IPS DF 4.7 (cell line): ENCODE results near the gene UCHL3.

Experiments
- DNase-seq: peaks from one replicate; pipeline ENCODE4 v3.0.0-alpha.2; 2013; ENCODE audit warnings: low spot score; ENCODE audit errors: extremely low read depth

UCHL3 gene

GRCh38 chr13:75621147-75621546 is 71.6 kb downstream of the UCHL3 start:
- DNase-seq, result no peak

GRCh38 chr13:75628801-75629200 is 79.2 kb downstream of the UCHL3 start:
- DNase-seq, result no peak

- DNase-seq, result no peak
Measured at GRCh38 chr13:75633285-75633684, 83.7 kb downstream of the UCHL3 start.

GRCh38 chr13:75635101-75635827 is 85.7 kb downstream of the UCHL3 start:
- DNase-seq, result no peak

DNA sequence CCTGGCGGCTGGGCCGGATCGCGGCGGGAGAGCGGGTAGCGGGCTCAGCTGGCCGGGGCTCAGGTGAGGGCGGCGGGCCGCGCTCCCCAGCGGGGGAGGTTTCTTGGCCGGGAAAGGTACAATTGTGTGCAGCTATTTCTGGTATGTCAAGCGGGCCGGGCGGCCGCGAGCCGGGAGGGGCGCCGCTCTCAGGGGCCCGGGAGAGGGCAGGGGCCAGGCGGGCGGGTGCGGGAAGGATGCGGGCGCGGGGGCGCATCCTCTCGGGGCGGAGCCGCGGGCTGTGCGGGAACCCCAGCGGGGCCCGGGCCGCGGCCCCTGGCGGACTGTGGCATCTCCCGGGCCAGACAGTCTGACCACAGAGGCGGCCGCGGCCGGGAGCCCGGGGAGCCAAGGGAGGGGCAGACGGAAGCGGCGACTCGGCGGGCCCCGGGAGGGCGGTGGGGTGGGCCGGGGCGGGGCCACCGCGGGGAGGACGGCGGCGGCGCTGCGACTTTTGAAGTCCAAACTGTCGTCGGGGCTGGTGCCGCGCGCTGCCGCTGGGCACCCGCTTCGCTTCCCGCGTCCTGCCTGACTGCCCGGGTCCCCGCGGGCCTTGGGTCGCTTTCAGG is 86.3 kb downstream of the UCHL3 start, which contains the start of gene LMO7:
Gene LMO7, plus strand, starts transcription at position 503 of the 608 bp plus-strand sequence. CDS start 328 bp downstream, outside the sequence.
- DNase-seq, result no peak

DNA sequence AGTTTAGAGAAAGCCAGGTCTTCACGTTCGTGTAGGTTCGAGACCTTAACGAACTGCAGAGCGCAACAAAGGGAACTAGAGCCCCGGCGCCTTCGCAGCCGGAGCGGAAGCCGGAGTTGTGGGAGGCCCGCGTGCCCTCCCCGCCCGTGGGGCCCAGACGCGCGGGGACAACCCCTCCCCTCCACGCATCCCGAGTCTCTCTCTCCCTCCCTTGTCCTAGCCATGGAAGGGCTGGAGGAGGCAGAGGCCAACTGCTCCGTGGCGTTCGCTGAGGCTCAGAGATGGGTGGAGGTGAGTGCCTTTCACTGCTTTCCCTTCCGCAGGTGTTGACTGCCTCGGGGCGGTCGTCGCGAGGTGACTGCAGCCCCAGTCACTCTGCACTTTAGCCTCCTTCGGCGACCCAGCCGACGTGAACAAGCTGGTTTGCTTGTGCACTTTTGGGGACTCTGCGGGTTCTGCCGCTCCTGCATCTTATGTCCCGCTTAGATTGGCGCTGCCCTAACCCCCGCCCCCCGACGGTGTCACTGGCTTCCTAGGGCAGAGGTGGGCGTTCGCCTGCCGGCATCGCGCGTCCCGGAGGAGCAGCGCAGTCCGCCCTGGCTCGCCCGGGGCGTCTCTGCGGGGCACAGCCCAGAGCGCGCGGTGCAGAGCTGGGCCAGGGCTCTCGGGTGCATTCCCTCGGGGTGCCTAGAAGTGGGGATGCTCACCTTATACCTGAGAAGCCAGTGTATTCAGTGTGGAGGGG is 87.0 kb downstream of the UCHL3 start:
- DNase-seq, result no peak

DNA sequence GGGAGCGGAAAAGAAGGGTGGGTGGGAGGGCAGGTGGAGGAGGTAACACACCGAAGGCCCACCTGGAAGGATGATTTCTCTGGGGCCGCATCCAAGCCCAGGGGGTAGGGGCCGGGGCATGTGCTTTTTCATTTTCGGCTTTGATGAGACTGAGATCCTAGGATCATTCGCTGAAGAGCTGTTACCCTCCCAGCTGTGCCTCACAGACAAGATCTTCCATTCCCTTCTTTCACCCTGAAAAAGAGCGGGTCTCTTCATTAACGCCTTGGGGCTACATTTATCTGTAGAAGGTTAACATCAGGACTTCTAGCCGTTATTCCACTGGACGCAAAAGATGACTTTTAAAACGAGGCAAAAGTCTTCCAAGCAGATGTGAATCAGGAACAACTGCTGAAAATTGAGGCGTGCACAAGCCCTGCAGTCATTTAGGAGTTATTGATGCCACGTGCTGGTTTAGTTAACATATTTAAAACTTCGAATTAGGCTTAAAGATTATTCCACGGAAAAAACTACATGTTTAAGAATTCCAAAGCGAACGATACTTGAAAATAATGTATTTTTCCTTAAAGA is 87.7 kb downstream of the UCHL3 start:
- no peak for DNase-seq

DNA sequence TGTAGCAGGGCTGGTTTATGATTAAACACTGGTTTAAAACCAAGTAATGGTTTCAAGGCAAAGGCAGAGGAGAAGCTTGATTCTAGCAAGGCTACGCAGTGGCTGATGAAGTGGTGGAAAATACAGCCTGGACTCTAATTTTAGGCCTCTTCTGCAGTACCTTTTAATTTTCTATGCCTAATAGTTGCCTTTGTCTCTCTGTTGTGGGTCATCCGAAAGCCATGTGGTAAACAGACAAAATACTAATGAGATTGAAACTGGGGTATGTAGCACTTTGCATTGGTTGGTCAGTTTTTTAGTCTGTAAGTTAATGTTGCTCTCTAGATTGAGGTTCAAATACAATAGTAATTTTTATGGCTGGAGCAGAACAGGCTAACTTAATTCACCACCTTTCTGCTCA is 89.9 kb downstream of the UCHL3 start:
- no peak for DNase-seq

- DNase-seq, result no peak
Measured at GRCh38 chr13:75641026-75641425, 91.4 kb downstream of the UCHL3 start.

DNA sequence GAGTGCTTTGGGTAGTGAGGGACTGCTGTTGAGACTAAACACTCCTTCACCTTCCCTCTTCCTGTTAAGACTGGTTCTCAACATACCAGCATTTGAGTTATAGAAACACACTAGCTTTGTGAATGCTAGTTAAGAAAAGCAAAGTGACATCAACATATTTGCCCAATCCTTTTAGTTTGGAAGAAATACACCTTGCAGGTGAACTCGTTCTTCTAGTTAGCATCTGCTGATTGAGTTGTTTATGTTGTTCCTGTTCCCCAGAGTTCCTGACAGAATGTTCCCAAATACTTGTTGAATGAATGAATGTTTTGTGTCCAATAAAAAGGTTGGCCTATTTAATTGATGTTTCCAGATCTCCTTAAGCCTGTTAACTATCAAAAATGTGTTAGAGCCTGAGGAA is 93.6 kb downstream of the UCHL3 start:
- no peak for DNase-seq

DNA sequence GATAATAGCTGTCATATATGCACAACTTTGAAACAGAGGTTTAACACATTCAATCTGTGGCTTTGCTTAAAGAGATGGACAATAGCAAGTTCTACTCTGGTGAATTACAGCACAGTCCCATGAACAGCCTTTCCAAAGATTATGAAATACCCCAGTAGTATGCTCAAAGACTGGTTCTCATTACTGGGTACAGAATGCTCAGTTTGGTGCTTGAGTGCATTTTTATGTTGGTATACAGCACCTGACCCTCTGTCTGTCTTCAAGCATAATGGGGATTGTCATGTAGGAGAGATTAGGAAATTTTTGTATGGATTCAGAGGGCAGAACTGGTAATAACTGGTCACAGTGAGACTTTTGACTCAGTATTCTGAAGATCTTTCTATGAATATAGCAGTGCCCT is 94.1 kb downstream of the UCHL3 start:
- DNase-seq, result no peak

DNA sequence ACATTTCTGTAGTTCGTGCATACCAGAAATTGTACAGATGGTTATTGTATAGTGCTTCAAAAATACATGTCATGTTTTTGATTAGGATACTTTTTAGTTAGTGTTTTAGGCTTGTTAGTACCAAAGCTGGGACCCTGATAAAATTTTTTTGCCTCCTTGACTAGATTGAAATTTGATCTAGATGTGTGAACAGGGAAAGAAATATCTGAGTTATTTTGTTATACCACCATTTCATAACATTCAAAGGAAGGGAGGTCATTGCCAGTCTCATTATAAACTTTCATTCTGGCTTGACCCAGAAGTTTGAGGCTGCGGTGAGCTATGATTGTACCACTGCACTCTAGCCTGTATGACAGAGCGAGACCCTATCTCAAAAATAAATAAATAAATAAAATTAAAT is 95.5 kb downstream of the UCHL3 start:
- DNase-seq, result no peak

DNA sequence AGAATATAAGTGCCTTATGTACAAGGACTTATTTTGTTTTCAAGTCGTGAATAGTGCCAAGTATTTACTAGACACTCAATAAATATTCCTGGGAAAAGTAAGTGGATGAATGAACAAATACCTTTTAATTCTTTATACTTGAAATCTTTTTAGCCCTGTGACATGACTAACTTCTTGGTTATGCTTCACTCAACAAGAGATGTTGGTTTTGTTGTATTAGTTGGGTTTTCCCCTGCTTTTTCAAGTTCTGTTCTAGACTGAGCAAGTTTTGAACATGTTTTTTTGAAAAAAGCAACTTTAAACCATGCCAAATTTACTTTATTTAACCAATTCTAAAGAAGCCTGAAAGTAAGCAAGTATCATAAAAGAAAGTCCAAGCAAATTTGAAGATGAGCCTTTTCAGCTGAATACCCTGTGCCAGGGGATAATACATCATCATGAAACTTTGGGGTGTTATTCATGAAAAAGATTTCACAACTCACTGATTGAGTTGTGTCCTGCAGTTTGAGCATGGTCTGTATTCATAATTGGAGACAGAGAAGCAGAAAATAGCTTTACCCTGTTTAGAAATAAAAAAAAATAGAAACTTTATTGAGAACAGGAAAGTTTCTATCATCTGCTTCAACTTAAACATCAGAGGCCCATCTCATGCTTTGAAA is 97.7 kb downstream of the UCHL3 start:
- DNase-seq, result no peak

DNA sequence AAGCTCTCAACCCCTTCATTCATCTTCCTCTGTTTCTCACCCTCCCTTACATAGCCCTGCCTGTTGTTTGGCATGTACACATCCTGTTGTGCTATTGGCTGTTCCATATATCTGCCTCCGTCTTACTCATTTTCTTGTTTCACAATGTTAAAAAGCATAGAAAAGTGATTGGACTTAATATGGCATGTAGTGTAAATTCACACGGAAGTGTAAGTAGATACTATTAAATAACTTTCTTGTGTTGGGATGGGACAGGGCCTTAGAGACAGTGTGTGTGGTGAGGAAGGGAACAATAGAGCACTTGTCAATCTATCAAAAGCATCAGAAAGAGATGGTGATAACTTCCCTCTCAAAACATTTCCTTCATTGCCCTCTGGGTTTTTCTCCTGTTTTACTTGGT is 98.9 kb downstream of the UCHL3 start:
- DNase-seq, result no peak

DNA sequence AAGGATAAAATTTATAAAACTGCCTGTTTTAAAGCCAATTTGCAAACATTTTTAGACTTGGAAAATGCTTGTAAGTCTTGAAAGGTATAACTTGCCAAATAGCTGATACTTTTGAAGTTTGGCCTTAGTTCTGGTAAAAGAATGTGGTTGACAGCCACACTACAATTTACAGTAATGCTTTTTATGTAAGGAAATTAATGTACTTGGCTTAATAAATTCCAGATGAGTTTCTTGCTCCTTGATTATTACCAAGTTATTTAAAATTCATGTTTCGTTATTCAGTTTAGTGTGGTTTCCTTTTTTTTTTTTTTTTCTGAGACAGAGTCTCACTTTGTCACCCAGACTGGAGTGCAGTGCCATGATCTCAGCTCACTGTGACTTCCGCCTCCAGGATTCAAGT is 101.4 kb downstream of the UCHL3 start:
- no peak for DNase-seq

GRCh38 chr13:75652726-75653125 is 103.1 kb downstream of the UCHL3 start:
- no peak for DNase-seq
